Bronchial epithelial cell (primary cell): ENCODE results near the gene GPATCH8. TPM values are rescaled to one million over a fixed set of nuclear protein-coding genes. Genes with fewer than 3 reads are reported as not detected.
"Not testable (repeated sequence)": the region's sequence is repeated elsewhere in the genome, so short reads cannot be mapped to it uniquely, and the experiment has no call there.

Experiments
- DNase-seq: peaks from one replicate; pipeline ENCODE4 v3.0.0-alpha.2; 2010; ENCODE audit warnings: low read depth
- FAIRE-seq: peaks from 2 replicates; lab custom pipeline; 2011; peaks lifted over from hg19 to GRCh38; lab: Jason Lieb, UNC
- H3K27me3 ChIP-seq: 2 replicates; pipeline ENCODE4 v1.5.1; 2011; ENCODE audit warnings: low read length; ENCODE audit not compliant: control insufficient read depth, insufficient read depth
- H3K36me3 ChIP-seq: 2 replicates; pipeline ENCODE4 v1.5.1; 2011; ENCODE audit warnings: low read length; ENCODE audit not compliant: control insufficient read depth, insufficient read depth
- H3K4me3 ChIP-seq: 2 replicates; pipeline ENCODE4 v1.5.1; 2011; ENCODE audit warnings: mild to moderate bottlenecking, low read depth, low read length, control low read depth
- total RNA-seq: library from RNA; depleted of rRNA; stranded (reverse); fragments of >200 nt; gene quantifications from 2 replicates; pipeline ENCODE4 v1.2.1, GENCODE V29; 2014
- TF ChIP-seq, protein P1 (sequence below): IDR thresholded peaks from 2 replicates; pipeline ENCODE4 v1.5.1; 2011; ENCODE audit warnings: mild to moderate bottlenecking, moderate library complexity, low read length, control low read depth, inconsistent platforms; ENCODE audit not compliant: insufficient read depth, severe bottlenecking

Gene GPATCH8
- total RNA-seq, 1 donor from 2014 or later = 14.2 TPM

- no peak for FAIRE-seq
- TF ChIP-seq, protein P1, sequence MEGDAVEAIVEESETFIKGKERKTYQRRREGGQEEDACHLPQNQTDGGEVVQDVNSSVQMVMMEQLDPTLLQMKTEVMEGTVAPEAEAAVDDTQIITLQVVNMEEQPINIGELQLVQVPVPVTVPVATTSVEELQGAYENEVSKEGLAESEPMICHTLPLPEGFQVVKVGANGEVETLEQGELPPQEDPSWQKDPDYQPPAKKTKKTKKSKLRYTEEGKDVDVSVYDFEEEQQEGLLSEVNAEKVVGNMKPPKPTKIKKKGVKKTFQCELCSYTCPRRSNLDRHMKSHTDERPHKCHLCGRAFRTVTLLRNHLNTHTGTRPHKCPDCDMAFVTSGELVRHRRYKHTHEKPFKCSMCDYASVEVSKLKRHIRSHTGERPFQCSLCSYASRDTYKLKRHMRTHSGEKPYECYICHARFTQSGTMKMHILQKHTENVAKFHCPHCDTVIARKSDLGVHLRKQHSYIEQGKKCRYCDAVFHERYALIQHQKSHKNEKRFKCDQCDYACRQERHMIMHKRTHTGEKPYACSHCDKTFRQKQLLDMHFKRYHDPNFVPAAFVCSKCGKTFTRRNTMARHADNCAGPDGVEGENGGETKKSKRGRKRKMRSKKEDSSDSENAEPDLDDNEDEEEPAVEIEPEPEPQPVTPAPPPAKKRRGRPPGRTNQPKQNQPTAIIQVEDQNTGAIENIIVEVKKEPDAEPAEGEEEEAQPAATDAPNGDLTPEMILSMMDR = no peak
These were observed 105.4 kb downstream of the GPATCH8 start for GRCh38 chr17:44397479-44398440.

DNA sequence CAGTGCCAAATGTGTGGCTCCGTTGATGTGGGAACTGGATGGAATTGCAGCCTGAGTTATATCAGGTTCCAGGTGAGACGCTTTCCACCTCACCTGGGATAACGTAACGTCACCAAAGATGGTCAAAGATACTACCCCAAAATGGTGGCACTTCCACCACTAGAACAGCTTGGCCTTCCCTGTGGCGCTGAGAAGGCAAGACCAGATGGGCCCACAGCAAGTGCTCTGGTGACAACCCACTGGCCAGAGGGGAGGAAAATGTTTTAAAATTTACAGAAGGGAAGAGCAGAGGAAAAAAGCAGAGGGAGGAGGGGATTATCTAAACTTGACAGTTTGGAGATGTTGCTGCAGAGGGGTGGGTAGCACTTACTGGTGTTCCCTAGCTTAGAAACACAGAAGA, 106.3 kb downstream of the GPATCH8 start:
- Histone ChIP-seq H3K27me3 (no peaks in the 10 kb centered on the region), H3K36me3 (peaks cover 27% of the 10 kb centered on the region), H3K4me3 (no peak overlapping the region)
- DNase-seq (no peak), FAIRE-seq (no peak)
- TF ChIP-seq, protein P1 = no peak

More at GRCh38 chr17:44397479-44398440, 105.4 kb downstream of the GPATCH8 start:
- Histone ChIP-seq H3K4me3 (no peak overlapping the region), H3K36me3 (peaks cover 27% of the 10 kb centered on the region), H3K27me3 (no peaks in the 10 kb centered on the region)
- no peak for DNase-seq

GRCh38 chr17:44394833-44395232, 108.4 kb downstream of the GPATCH8 start:
- H3K4me3 ChIP-seq = no peak overlapping the region
- FAIRE-seq (no peak), DNase-seq (no peak)
- TF ChIP-seq, protein P1 = no peak
- H3K36me3 ChIP-seq = peaks cover 18% of the 10 kb centered on the region
- H3K27me3 ChIP-seq = no peaks in the 10 kb centered on the region

- DNase-seq, FAIRE-seq, H3K4me3 ChIP-seq, H3K27me3 ChIP-seq: not testable (repeated sequence)
- peaks cover 11% of the 10 kb centered on the region for H3K36me3 ChIP-seq
These were observed 109.1 kb downstream of the GPATCH8 start for GRCh38 chr17:44394112-44394511.

DNA sequence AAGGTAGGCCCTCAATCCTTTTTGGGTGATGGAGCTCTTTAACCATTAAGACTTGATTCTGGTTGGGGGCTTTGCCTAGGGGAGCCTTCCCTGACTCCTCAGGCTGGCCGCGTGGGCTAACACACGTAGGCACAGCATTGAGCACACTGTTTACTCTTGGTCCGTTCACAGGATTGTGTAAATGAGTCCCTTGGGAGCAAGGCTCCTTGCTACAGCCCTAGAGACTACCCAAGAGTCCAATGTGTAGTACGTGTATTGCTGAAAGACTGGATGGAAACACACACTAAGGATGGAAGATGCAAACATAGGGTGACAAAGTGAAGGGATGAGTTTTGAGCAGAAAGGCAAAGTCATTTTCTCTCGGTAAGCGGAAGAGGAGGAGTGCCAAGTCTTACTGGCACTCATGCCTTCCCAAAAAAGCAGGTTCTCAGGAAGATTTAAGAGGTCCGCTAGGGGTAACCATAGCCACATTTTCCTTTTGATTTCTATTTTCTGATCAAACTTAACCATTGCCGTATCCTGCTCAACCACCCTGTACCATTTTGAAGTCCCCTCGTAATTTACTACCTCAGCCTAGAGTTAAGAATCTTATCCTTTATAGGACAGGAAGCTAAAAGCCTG, 112.8 kb downstream of the GPATCH8 start:
- Histone ChIP-seq H3K36me3 (no peaks in the 10 kb centered on the region), H3K4me3 (no peak overlapping the region), H3K27me3 (no peaks in the 10 kb centered on the region)
- no peak for DNase-seq
- no peak for FAIRE-seq
- TF ChIP-seq, protein P1 = no peak

DNA sequence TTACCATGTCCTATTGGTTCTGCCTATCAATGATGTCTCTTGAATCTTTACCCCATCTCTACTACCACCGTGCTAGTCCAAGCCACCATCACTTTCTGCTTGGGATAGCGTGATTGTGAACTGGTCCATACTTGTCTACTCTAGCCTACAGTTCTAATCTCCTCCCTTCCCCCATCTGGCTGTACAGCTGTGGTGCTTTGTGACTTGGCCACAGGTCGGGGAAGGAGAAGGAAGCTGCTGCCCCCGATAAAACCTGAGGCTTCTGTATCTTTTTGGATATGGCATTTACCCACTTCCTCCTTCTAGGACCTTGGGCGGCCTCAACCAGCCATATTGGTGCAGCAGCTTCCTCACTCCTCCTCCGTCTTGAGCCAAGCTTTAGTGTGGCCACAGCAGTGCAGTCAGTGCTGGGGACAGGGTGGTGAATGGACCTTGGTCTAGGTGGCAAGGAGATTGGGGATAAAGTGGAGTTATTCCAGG, 113.4 kb downstream of the GPATCH8 start:
- no peak for FAIRE-seq
- TF ChIP-seq, protein P1 = no peak
- peaks cover 2% of the 10 kb centered on the region for H3K27me3 ChIP-seq
- no peak for DNase-seq
- H3K4me3 ChIP-seq = no peak overlapping the region
- H3K36me3 ChIP-seq = no peaks in the 10 kb centered on the region
